Small intestine (tissue), 7 donors: Measurements from ENCODE around the gene USP14. TPM values are rescaled to one million over a fixed set of nuclear protein-coding genes. Genes with fewer than 3 reads are reported as not detected.
A peak's percentile ranks its signal among the peaks of the same experiment; 100 is the strongest.

Source experiments
- DNase-seq, 2 donors: peaks; one replicate each; pipeline versions ENCODE4 v3.0.0 to v3.0.0-alpha.2; 2013
- FAIRE-seq: peaks from 2 replicates; lab custom pipeline; 2012; peaks lifted over from hg19 to GRCh38; lab: Jason Lieb, UNC
- H3K27ac ChIP-seq, 3 donors: one replicate each; pipeline ENCODE4 v1.5.1; 2013; ENCODE audit warnings: low read length in 2 of 3, mild to moderate bottlenecking in 2 of 3, control low read depth in 1 of 3, inconsistent platforms in 1 of 3, low read depth in 1 of 3, moderate library complexity in 1 of 3
- H3K27me3 ChIP-seq, 3 donors: one replicate each; pipeline ENCODE4 v1.6.1; 2013; ENCODE audit warnings: low read length in 3 of 3, inconsistent platforms in 1 of 3; ENCODE audit not compliant: control insufficient read depth in 3 of 3, insufficient read depth in 3 of 3
- H3K36me3 ChIP-seq, 3 donors: one replicate each; pipeline ENCODE4 v1.6.1; 2013; ENCODE audit warnings: low read length in 3 of 3, inconsistent platforms in 1 of 3, low read depth in 1 of 3, mild to moderate bottlenecking in 1 of 3, moderate library complexity in 1 of 3; ENCODE audit not compliant: control insufficient read depth in 3 of 3, insufficient read depth in 2 of 3
- H3K4me1 ChIP-seq, 3 donors: one replicate each; pipeline ENCODE4 v1.6.1; 2013; ENCODE audit warnings: low read length in 2 of 3, inconsistent platforms in 1 of 3, low read depth in 1 of 3, mild to moderate bottlenecking in 1 of 3, moderate library complexity in 1 of 3; ENCODE audit not compliant: control insufficient read depth in 3 of 3, insufficient read depth in 2 of 3
- H3K4me3 ChIP-seq, 3 donors: one replicate each; pipeline ENCODE4 v1.5.1; 2013; ENCODE audit warnings: low read length in 3 of 3, control low read depth in 1 of 3, inconsistent platforms in 1 of 3, low read depth in 1 of 3, mild to moderate bottlenecking in 1 of 3, moderate library complexity in 1 of 3
- H3K9me3 ChIP-seq, 2 donors: one replicate each; pipeline ENCODE4 v1.6.1; 2013; ENCODE audit warnings: low read depth in 1 of 2, low read length in 1 of 2; ENCODE audit not compliant: control insufficient read depth in 2 of 2, insufficient read depth in 1 of 2
- WGBS, 3 donors: extraction: QIAGEN DNeasy Blood & Tissue Kit; methylation state at CpG; one replicate each; pipeline ENCODE4 v1.1.7; 2013; 5-methylcytosine and 5-hydroxymethylcytosine counted together
- polyA plus RNA-seq, 4 donors: library from polyadenylated mRNA; stranded (reverse) in 3 of 4; unstranded in 1 of 4; fragments of 200-250 nt in 3 of 4; fragments of 120-200 nt in 1 of 4; gene quantifications; one replicate each; pipeline versions ENCODE4 v1.2.1 to v1.2.3, GENCODE V29; 2013
- donor health status: healthy with polysubstance abuse.
- donor health status: control.
- donor health status: control.
- donor health status: Bipolar disorder and iron deficiency.
- donor health status: healthy.

Gene USP14
- polyA plus RNA-seq, 4 donors = 9.2 to 32.3 (median 19.0) TPM

DNA sequence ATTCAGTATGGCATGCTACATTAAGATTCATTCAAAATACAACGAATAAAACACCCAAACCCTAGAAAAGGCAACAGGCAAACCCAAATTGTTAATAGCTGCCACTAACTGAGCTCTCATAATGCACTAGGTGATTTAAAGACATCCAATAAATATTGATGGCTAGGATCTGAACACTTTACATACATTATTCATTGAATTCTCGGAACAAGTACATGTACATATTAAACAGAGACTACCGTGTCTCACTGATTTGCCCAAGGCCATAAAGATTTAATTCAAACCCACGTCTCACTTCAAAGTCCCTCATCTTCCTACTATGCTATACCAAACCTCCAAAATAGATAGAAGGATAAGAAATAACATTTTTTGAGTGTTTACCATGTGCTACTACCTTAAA is 67.4 kb downstream of the USP14 start:
- Histone ChIP-seq H3K9me3 (no peaks in the 10 kb centered on the region), H3K36me3 (peaks cover 0 to 5% (median 3%) of the 10 kb centered on the region in 3 donors), H3K27me3 (no peaks in the 10 kb centered on the region), H3K4me3 (no peak overlapping the region), H3K4me1 (no peaks in the 10 kb centered on the region), H3K27ac (no peak overlapping the region)
- no peak for FAIRE-seq
- no peak for DNase-seq
- WGBS, 3 donors = 87 to 95% (median 95%) methylated on average over 4 of the region's 4 CpGs

DNA sequence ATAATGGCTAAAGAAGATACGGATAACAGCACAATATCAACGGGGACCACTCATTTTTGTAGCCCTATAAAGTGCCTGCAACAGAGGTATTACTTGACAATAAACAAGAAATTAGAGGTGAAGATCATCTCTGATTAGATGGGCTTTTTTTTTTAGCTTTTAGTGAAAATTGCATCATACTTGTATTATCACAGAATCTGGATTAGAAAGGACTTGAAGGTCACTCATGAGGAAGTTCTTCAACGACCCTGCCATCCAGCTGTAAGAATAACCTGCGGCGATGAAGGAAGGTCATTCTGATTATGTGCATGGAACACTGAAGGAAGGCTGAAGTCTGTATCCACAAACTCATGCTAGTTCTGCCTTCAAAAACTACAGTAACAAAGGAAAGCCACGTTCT is 69.0 kb downstream of the USP14 start:
- Histone ChIP-seq H3K27me3 (no peaks in the 10 kb centered on the region), H3K4me3 (no peak overlapping the region), H3K9me3 (no peaks in the 10 kb centered on the region), H3K36me3 (peaks cover 3 to 5% (median 4%) of the 10 kb centered on the region in 3 donors), H3K4me1 (no peaks in the 10 kb centered on the region), H3K27ac (no peak overlapping the region)
- no peak for DNase-seq
- FAIRE-seq = no peak
- 86 to 89% (median 88%) methylated on average over 6 of the region's 6 CpGs for WGBS, 3 donors

- H3K27me3 ChIP-seq = no peaks in the 10 kb centered on the region
- H3K36me3 ChIP-seq = peaks cover 3 to 4% (median 4%) of the 10 kb centered on the region in 3 donors
- no peak for FAIRE-seq
- H3K4me1 ChIP-seq = no peaks in the 10 kb centered on the region
- WGBS, 3 donors = 86 to 93% (median 89%) methylated on average over 4 of the region's 4 CpGs
- no peak overlapping the region for H3K27ac ChIP-seq
- H3K9me3 ChIP-seq = no peaks in the 10 kb centered on the region
- no peak for DNase-seq
- no peak overlapping the region for H3K4me3 ChIP-seq
Measured at GRCh38 chr18:227902-228301, 69.5 kb downstream of the USP14 start.

GRCh38 chr18:228586-228985 is 70.2 kb downstream of the USP14 start:
- Histone ChIP-seq H3K4me3 (no peak overlapping the region), H3K36me3 (peaks cover 2 to 6% (median 3%) of the 10 kb centered on the region in 3 donors), H3K27ac (no peak overlapping the region), H3K4me1 (no peaks in the 10 kb centered on the region), H3K27me3 (no peaks in the 10 kb centered on the region), H3K9me3 (no peaks in the 10 kb centered on the region)
- WGBS, 3 donors = 93 to 97% (median 96%) methylated on average over 1 of the region's 1 CpG
- no peak for FAIRE-seq
- no peak for DNase-seq

DNA sequence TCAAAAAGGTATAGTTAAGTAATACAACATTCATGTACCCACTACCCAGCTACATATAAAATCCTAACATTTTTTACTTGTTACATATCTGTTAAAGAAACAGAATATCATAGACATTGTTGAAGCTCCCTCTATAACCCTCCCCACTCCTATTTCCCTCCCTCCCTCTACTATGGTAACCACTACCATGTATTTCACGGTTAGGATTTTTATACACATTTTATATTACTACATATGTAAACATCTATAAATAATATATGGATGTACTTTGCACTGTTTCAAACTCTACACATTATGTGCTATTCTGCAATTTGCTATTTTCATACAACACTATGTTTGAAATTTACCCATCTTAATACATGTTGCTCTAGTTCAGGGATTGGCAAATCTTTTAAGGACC is 73.2 kb downstream of the USP14 start:
- 67 to 78% (median 71%) methylated on average over 1 of the region's 1 CpG for WGBS, 3 donors

GRCh38 chr18:240175-240574 is 81.8 kb downstream of the USP14 start:
- no peaks in the 10 kb centered on the region for H3K27me3 ChIP-seq
- 94 to 99% (median 94%) methylated on average over 1 of the region's 1 CpG for WGBS, 3 donors
- peak in 1 of 2 donors; percentile 1 for DNase-seq
- no peak overlapping the region for H3K4me3 ChIP-seq
- no peak overlapping the region for H3K27ac ChIP-seq
- peaks cover 0 to 10% (median 4%) of the 10 kb centered on the region in 3 donors for H3K36me3 ChIP-seq
- no peaks in the 10 kb centered on the region for H3K4me1 ChIP-seq
- H3K9me3 ChIP-seq = no peaks in the 10 kb centered on the region
- no peak for FAIRE-seq

More for the DNA sequence above, 73.2 kb downstream of the USP14 start:
- H3K9me3 ChIP-seq = no peaks in the 10 kb centered on the region
- H3K27ac ChIP-seq = no peak overlapping the region
- H3K4me1 ChIP-seq = no peaks in the 10 kb centered on the region
- no peak overlapping the region for H3K4me3 ChIP-seq
- peaks cover 0 to 6% (median 2%) of the 10 kb centered on the region in 3 donors for H3K36me3 ChIP-seq
- H3K27me3 ChIP-seq = no peaks in the 10 kb centered on the region
- DNase-seq (no peak), FAIRE-seq (no peak)

- 96 to 98% (median 97%) methylated on average over 2 of the region's 2 CpGs for WGBS, 3 donors
- H3K4me1 ChIP-seq = no peaks in the 10 kb centered on the region
- no peak for DNase-seq
Measured at GRCh38 chr18:245282-245847, 87.0 kb downstream of the USP14 start.

GRCh38 chr18:248053-248452 is 89.7 kb downstream of the USP14 start:
- H3K36me3 ChIP-seq = peaks cover 13 to 17% (median 14%) of the 10 kb centered on the region in 3 donors

More at GRCh38 chr18:245282-245847, 87.0 kb downstream of the USP14 start:
- H3K27me3 ChIP-seq = no peaks in the 10 kb centered on the region
- H3K36me3 ChIP-seq = peaks cover 5 to 16% (median 10%) of the 10 kb centered on the region in 3 donors
- no peak overlapping the region for H3K27ac ChIP-seq
- no peaks in the 10 kb centered on the region for H3K9me3 ChIP-seq
- no peak overlapping the region for H3K4me3 ChIP-seq
- FAIRE-seq = no peak

GRCh38 chr18:250685-251084 is 92.3 kb downstream of the USP14 start:
- Histone ChIP-seq H3K27ac (no peak overlapping the region), H3K4me3 (no peak overlapping the region), H3K9me3 (no peaks in the 10 kb centered on the region), H3K36me3 (peaks cover 17 to 19% (median 18%) of the 10 kb centered on the region in 3 donors), H3K4me1 (no peaks in the 10 kb centered on the region), H3K27me3 (no peaks in the 10 kb centered on the region)
- WGBS, 3 donors = 85 to 92% (median 91%) methylated on average over 2 of the region's 2 CpGs
- DNase-seq (no peak), FAIRE-seq (no peak)

More at GRCh38 chr18:248053-248452, 89.7 kb downstream of the USP14 start:
- WGBS, 3 donors = 91 to 96% (median 95%) methylated on average over 4 of the region's 4 CpGs
- H3K27ac ChIP-seq = no peak overlapping the region
- no peak overlapping the region for H3K4me3 ChIP-seq
- no peaks in the 10 kb centered on the region for H3K9me3 ChIP-seq
- H3K4me1 ChIP-seq = no peaks in the 10 kb centered on the region
- H3K27me3 ChIP-seq = no peaks in the 10 kb centered on the region
- FAIRE-seq = no peak
- no peak for DNase-seq
